Measurements from ENCODE around the gene TBX4. TPM values are rescaled to one million over a fixed set of nuclear protein-coding genes. Genes with fewer than 3 reads are reported as not detected.

TBX4 gene
- total RNA-seq, 1 experiment from 2014 or later, result not detected

- Histone ChIP-seq H3K9ac (ENCODE audit: extremely low read depth, insufficient read length, low read length) (no peak overlapping the region), H3K27me3 (ENCODE audit: insufficient read depth, low read length) (no peaks in the 10 kb centered on the region), H2BK120ac (ENCODE audit: low read depth, low read length, poor library complexity, severe bottlenecking) (no peak overlapping the region), H3K4me1 (ENCODE audit: insufficient read depth, low read length) (no peaks in the 10 kb centered on the region; the same call in 1 of the 2 replicates), H3K4ac (ENCODE audit: low read depth, low read length) (no peak overlapping the region), H3K79me2 (ENCODE audit: insufficient read depth, low read length) (no peaks in the 10 kb centered on the region), H3K79me1 (ENCODE audit: insufficient read depth, low read depth, low read length, poor library complexity, severe bottlenecking) (no peaks in the 10 kb centered on the region), H2AK5ac (ENCODE audit: insufficient read length, low read length) (no peak overlapping the region), H4K20me1 (ENCODE audit: control insufficient read depth, insufficient read depth, insufficient read length) (no peaks in the 10 kb centered on the region), H2BK15ac (ENCODE audit: low read depth, low read length) (no peak overlapping the region), H3K23ac (ENCODE audit: insufficient read length, low read depth, low read length) (no peak overlapping the region), H2AFZ (ENCODE audit: low read length) (no peak overlapping the region), H2BK20ac (ENCODE audit: low read depth, low read length, poor library complexity, severe bottlenecking) (no peak overlapping the region), H3K56ac (ENCODE audit: insufficient read length, low read depth, low read length) (no peak overlapping the region), H3K23me2 (ENCODE audit: insufficient read length, low read depth, low read length, poor library complexity, severe bottlenecking) (no peaks in the 10 kb centered on the region), H3K18ac (ENCODE audit: insufficient read length, low read depth, low read length) (no peak overlapping the region), H3K14ac (ENCODE audit: insufficient read depth, low read length) (no peak overlapping the region; the same call in 1 of the 2 replicates), H4K8ac (replicated peaks; ENCODE audit: insufficient read length, low read depth, low read length) (no peak overlapping the region), H4K5ac (ENCODE audit: insufficient read length, low read depth, low read length) (no peak overlapping the region), H2BK12ac (ENCODE audit: insufficient read length, low read depth, low read length) (no peak overlapping the region), H3T11ph (ENCODE audit: low read length) (no peak overlapping the region), H2BK5ac (ENCODE audit: insufficient read length, low read length) (no peak overlapping the region), H3K9me3 (ENCODE audit: control insufficient read depth, low read depth, low read length) (no peaks in the 10 kb centered on the region), H3K27ac (ENCODE audit: insufficient read length, low read depth, low read length) (no peak overlapping the region), H4K91ac (ENCODE audit: insufficient read length, low read depth, low read length) (no peak overlapping the region), H3K4me2 (ENCODE audit: insufficient read depth, insufficient read length, low read length) (no peak overlapping the region)
- Mint-ChIP-seq H3K4me3 (no peak overlapping the region), H3K27me3 (ENCODE audit: low read depth) (peaks cover 8% of the 10 kb centered on the region), H3K27ac (no peak overlapping the region), H3K36me3 (ENCODE audit: insufficient read depth in 1 of 3, low read depth in 3 of 3) (no peaks in the 10 kb centered on the region), H3K4me1 (peaks cover 10 to 19% of the 10 kb centered on the region in 2 experiments), H3K9me3 (no peaks in the 10 kb centered on the region)
- no CpG with 5 or more reads among the region's 16 CpGs for WGBS (ENCODE audit: extremely low coverage, insufficient read length, low lambda C conversion rate)
- TF ChIP-seq CTCF (conservative IDR thresholded peaks at IDR 0.05), result no peak
- no peak for DNase-seq
These were observed 36.9 kb downstream of the TBX4 start for GRCh38 chr17:61488878-61489718.

Measured in H9 (cell line).